Epithelial cell of proximal tubule (primary cell): Measurements from ENCODE around the gene AUTS2. TPM values are rescaled to one million over a fixed set of nuclear protein-coding genes. Genes with fewer than 3 reads are reported as not detected.

ENCODE experiments used
- DNase-seq: peaks from one replicate; pipeline ENCODE4 v3.0.0-alpha.2; 2011; ENCODE audit warnings: low read depth
- H3K4me3 ChIP-seq: 2 replicates; pipeline ENCODE4 v1.5.1; 2011; ENCODE audit warnings: low read depth, mild to moderate bottlenecking, low read length
- CTCF ChIP-seq: conservative IDR thresholded peaks from 2 replicates; pipeline ENCODE4 v1.5.1; 2012; ENCODE audit warnings: low read depth, mild to moderate bottlenecking, low read length
- total RNA-seq: library from RNA; depleted of rRNA; stranded (reverse); fragments of >200 nt; gene quantifications from 2 replicates; pipeline ENCODE4 v1.2.3, GENCODE V29; 2015

The AUTS2 gene
- total RNA-seq, 1 donor from 2014 or later, result 10.0 TPM

GRCh38 chr7:69568266-69568665 is 30.0 kb upstream of the AUTS2 start:
- H3K4me3 ChIP-seq, result no peak overlapping the region
- TF ChIP-seq CTCF, result no peak
- DNase-seq, result no peak

DNA sequence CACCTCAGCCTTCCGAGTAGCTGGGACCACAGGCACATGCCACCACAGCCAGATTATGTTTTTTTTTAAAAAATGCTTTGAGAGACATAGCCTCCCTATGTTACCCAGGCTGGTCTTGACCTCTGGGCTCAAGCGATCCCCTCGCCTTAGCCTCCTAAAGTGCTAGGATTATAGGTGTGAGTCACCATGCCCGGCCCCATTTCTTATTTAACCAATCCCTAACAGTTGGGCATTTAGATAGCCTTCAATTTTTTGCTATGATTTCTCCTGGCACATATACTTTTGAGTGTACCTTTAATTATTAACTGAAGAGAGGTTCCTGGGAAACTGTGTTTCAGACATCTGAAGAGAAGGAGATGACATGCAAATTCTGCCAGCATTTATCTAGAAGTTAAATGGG is 22.6 kb upstream of the AUTS2 start:
- no peak overlapping the region for H3K4me3 ChIP-seq
- no peak for DNase-seq
- no peak for TF ChIP-seq CTCF

GRCh38 chr7:69577221-69577620 is 21.1 kb upstream of the AUTS2 start:
- H3K4me3 ChIP-seq, result no peak overlapping the region
- TF ChIP-seq CTCF, result no peak
- DNase-seq, result no peak

- no peak overlapping the region for H3K4me3 ChIP-seq
- DNase-seq, result no peak
- TF ChIP-seq CTCF, result no peak
Observed at GRCh38 chr7:69585169-69585568, 13.1 kb upstream of the AUTS2 start.

- no peak overlapping the region for H3K4me3 ChIP-seq
- DNase-seq, result no peak
- no peak for TF ChIP-seq CTCF
Observed at GRCh38 chr7:69586321-69586720, 12.0 kb upstream of the AUTS2 start.

GRCh38 chr7:69588773-69589172 is 9.5 kb upstream of the AUTS2 start:
- H3K4me3 ChIP-seq, result no peak overlapping the region
- no peak for DNase-seq
- no peak for TF ChIP-seq CTCF

DNA sequence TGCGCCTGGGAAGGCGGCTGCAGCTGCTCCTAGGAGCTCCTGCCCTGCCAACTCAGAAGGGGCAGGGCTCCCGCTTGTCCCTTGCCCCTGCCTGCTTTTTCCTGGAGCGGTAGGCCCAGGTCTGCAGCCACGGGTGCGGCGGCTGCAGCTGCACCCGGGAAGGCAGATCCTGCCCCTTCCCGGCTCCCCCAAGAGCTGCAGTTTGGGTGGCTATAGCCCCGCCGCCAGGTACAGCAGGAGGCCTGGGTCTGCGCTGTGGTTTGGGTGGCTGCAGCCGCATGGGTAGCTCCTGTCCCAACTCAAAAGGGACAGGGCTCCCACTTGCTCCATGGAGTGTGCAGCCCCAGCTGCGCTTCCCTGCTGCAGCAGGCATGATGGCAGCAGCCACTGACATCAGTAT is 6.5 kb upstream of the AUTS2 start:
- DNase-seq, result no peak
- H3K4me3 ChIP-seq, result no peak overlapping the region
- TF ChIP-seq CTCF, result no peak
